ENCODE data around the gene FAM221B.

Gene FAM221B

DNA sequence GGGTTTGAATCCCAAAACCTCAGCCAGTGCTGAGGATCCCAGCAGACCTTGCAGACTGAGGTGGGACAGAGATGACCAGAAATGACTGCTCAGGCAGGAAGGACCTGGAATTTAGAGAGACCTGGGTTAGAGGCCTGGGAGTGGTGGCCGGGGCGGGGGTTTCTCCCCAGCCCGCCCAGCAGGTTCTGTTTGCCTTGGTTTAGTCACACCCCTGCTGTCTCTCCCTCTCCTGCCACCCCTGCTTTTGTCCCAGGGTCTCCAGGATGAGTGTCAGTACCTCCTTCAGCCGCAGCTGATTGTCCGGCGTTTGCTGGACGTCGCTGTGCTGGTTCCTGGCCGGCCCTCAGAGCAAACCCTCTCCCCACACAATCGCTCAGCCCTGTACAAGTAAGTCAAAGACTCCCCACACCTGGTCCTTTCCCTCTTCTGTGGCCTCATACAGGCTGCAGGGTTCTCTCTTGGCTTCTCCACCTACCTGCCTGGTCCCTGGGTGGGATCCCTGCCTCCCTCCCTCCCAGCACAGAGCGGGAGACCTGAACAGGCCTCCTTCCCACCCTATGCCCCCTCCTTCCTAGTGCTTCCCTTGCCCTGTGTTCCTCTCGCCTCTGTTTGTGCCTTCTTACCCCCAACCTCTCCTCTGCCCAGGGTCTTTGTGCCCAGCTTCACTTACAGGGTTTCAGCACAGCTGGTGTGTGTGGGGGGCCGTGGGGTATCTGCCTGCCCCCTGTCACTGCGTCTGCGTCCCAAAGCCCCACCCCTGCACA is 12.5 kb upstream of the FAM221B start:
- no peak overlapping the region for H3K4me3 ChIP-seq (ENCODE audit: low read depth, low read length)

GRCh38 chr9:35839926-35840325 is 11.4 kb upstream of the FAM221B start:
- H3K4me3 ChIP-seq (ENCODE audit: low read depth, low read length), result no peak overlapping the region
- TF ChIP-seq, protein P1, sequence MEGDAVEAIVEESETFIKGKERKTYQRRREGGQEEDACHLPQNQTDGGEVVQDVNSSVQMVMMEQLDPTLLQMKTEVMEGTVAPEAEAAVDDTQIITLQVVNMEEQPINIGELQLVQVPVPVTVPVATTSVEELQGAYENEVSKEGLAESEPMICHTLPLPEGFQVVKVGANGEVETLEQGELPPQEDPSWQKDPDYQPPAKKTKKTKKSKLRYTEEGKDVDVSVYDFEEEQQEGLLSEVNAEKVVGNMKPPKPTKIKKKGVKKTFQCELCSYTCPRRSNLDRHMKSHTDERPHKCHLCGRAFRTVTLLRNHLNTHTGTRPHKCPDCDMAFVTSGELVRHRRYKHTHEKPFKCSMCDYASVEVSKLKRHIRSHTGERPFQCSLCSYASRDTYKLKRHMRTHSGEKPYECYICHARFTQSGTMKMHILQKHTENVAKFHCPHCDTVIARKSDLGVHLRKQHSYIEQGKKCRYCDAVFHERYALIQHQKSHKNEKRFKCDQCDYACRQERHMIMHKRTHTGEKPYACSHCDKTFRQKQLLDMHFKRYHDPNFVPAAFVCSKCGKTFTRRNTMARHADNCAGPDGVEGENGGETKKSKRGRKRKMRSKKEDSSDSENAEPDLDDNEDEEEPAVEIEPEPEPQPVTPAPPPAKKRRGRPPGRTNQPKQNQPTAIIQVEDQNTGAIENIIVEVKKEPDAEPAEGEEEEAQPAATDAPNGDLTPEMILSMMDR (IDR thresholded peaks at IDR 0.05; ENCODE audit: borderline replicate concordance, insufficient read depth, low read depth, low read length), result no peak

More for the DNA sequence above, 12.5 kb upstream of the FAM221B start:
- TF ChIP-seq, protein P1 (IDR thresholded peaks at IDR 0.05; ENCODE audit: borderline replicate concordance, insufficient read depth, low read depth, low read length), result no peak

DNA sequence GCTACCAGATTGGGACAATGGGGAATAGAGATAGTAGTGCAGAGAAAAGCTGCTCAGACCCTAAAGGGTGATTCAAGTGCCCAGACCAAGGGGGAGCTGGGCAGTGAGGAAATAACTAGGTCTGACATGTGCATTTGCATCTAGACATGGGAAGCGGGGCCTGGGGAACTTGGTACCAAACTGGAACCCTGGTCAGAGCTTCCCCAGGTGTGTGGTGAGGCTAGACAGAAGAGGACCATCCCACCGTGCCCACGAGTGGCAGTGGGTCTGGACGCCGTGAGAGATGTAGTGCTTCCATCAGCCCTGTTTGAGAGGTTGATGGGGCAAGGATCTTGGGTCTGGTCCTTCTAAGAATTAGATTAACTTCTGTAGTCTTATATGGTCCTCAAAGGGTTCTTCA is 8.1 kb upstream of the FAM221B start:
- TF ChIP-seq, protein P1 (IDR thresholded peaks at IDR 0.05; ENCODE audit: borderline replicate concordance, insufficient read depth, low read depth, low read length), result no peak
- H3K4me3 ChIP-seq (ENCODE audit: low read depth, low read length), result no peak overlapping the region

- TF ChIP-seq, protein P1 (IDR thresholded peaks at IDR 0.05; ENCODE audit: borderline replicate concordance, insufficient read depth, low read depth, low read length), result no peak
- H3K4me3 ChIP-seq (ENCODE audit: low read depth, low read length), result no peak overlapping the region
Measured at GRCh38 chr9:35835766-35836165, 7.2 kb upstream of the FAM221B start.

DNA sequence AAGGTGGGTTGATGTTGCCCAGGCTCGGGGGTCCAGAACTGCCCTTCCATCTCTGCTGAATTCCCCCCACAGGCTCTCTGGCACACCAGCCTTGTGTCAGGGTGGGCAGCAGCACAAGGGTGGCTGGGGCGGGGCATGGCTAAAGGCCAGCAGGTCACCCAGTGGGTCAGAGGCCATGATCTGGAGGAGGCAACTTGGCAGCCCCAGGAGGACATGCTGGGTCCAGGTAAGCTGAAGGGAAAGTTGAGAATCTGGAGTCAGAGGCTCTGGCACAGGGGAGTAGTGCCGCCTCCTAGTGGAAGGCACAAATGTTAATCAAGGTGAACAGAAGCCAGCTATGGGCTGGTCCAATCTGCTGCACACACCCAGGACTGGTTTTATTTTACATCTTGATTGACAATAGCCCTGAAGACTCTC is 6.7 kb upstream of the FAM221B start:
- TF ChIP-seq, protein P1 (IDR thresholded peaks at IDR 0.05; ENCODE audit: borderline replicate concordance, insufficient read depth, low read depth, low read length), result peak; percentile 25; the same call in 1 of the 2 replicates
- H3K4me3 ChIP-seq (ENCODE audit: low read depth, low read length), result no peak overlapping the region

DNA sequence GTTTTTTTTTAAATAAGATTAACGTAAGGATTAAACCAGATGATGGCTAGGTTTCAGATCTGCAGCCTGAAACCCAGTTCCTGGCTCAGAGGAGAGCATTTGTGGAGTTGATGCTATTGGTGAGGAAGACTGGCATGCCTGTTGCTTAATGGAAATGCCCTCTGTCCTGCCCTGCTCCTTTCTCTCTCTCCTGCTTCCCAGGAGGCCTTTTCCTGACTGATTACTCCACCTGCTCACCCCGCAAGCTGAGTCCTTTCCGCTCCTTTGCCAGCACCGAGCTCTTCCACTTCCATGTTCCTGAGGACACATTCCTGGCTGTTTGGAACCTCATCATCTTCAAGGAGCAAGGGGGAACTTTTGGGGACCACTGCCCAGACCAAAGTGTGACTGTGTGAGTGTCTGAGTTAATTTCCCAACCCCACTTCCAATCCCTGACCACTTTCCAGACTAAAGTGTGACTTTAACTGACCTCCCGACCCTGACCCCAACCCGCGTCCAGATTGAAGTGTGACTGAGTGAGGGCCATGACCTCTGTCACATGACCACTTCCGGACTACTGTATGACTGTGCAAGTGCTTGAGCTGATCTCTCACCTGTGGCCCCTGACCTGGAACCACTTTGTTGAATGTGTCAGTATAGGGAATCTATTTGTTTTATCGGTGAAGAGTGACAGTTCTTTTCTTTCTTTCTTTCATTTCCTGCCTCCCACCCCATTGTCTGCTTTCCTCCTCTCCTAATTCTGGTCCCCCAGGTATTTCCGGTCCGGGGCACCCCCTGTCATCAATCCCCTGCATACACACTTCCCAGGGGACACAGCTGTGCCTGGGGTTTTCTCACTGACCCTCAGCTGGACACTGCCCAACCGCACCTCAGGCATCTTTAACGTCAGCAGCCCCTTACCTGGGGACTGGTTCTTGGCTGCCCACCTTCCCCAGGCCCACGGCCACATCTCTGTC is 6.0 kb upstream of the FAM221B start:
- no peak overlapping the region for H3K4me3 ChIP-seq (ENCODE audit: low read depth, low read length)
- TF ChIP-seq, protein P1 (IDR thresholded peaks at IDR 0.05; ENCODE audit: borderline replicate concordance, insufficient read depth, low read depth, low read length), result no peak

Data from GM12875 (cell line).